ENCODE measurements around the gene FKBP6.
"Not testable (repeated sequence)": the region's sequence is repeated elsewhere in the genome, so short reads cannot be mapped to it uniquely, and the experiment has no call there.

Gene FKBP6

GRCh38 chr7:73327922-73328321, at the start of gene FKBP6, which contains the start of gene TRIM50:
TSS of gene FKBP6 (plus strand) at chr7:73328161. CDS start at chr7:73328429, 268 bp downstream.
TSS of gene TRIM50 (minus strand) at chr7:73328082. CDS start at chr7:73324787, 3,295 bp downstream.
- not testable (repeated sequence) for DNase-seq

- not testable (repeated sequence) for DNase-seq
Measured at GRCh38 chr7:73297235-73297634, 30.7 kb upstream of the FKBP6 start.

GRCh38 chr7:73297706-73298105, 30.3 kb upstream of the FKBP6 start:
- not testable (repeated sequence) for DNase-seq

- not testable (repeated sequence) for DNase-seq
Measured at GRCh38 chr7:73299812-73300211, 28.1 kb upstream of the FKBP6 start.

GRCh38 chr7:73301108-73301507, 26.9 kb upstream of the FKBP6 start:
- not testable (repeated sequence) for DNase-seq

GRCh38 chr7:73302846-73303245, 25.1 kb upstream of the FKBP6 start:
- not testable (repeated sequence) for DNase-seq

GRCh38 chr7:73303546-73303945, 24.4 kb upstream of the FKBP6 start:
- DNase-seq, result no peak

- DNase-seq, result no peak
Measured at GRCh38 chr7:73304071-73304470, 23.9 kb upstream of the FKBP6 start.

GRCh38 chr7:73304612-73305387, 23.2 kb upstream of the FKBP6 start:
- DNase-seq, result not testable (repeated sequence)

- DNase-seq, result no peak
Measured at GRCh38 chr7:73307436-73307835, 20.5 kb upstream of the FKBP6 start.

- DNase-seq, result no peak
Measured at GRCh38 chr7:73308074-73308664, 19.8 kb upstream of the FKBP6 start.

- DNase-seq, result peak; percentile 86
Measured at GRCh38 chr7:73308665-73309214, 19.2 kb upstream of the FKBP6 start, which contains the start of gene NSUN5. TSS of gene NSUN5 (minus strand) at chr7:73308826. CDS start at chr7:73308790, 36 bp downstream.

- DNase-seq, result not testable (repeated sequence)
Measured at GRCh38 chr7:73311421-73311820, 16.5 kb upstream of the FKBP6 start.

- no peak for DNase-seq
Measured at GRCh38 chr7:73312831-73313520, 15.0 kb upstream of the FKBP6 start.

- DNase-seq, result no peak
Measured at GRCh38 chr7:73313521-73313906, 14.4 kb upstream of the FKBP6 start.

- no peak for DNase-seq
Measured at GRCh38 chr7:73314271-73314670, 13.7 kb upstream of the FKBP6 start.

GRCh38 chr7:73316521-73316920, 11.4 kb upstream of the FKBP6 start:
- no peak for DNase-seq

GRCh38 chr7:73318656-73319204, 9.2 kb upstream of the FKBP6 start:
- DNase-seq, result not testable (repeated sequence)

GRCh38 chr7:73319541-73319940, 8.4 kb upstream of the FKBP6 start:
- not testable (repeated sequence) for DNase-seq

GRCh38 chr7:73320009-73320408, 8.0 kb upstream of the FKBP6 start:
- DNase-seq, result not testable (repeated sequence)

GRCh38 chr7:73323434-73324080, 4.4 kb upstream of the FKBP6 start:
- DNase-seq, result not testable (repeated sequence)

All from activated effector memory CD4-positive, alpha-beta T cell treated with Interleukin-2 at 50 U/mL for 16 hours (primary cell).